ENCODE measurements around the gene IPPK.
"Not testable (repeated sequence)": the region's sequence is repeated elsewhere in the genome, so short reads cannot be mapped to it uniquely, and the experiment has no call there.

The IPPK gene

DNA sequence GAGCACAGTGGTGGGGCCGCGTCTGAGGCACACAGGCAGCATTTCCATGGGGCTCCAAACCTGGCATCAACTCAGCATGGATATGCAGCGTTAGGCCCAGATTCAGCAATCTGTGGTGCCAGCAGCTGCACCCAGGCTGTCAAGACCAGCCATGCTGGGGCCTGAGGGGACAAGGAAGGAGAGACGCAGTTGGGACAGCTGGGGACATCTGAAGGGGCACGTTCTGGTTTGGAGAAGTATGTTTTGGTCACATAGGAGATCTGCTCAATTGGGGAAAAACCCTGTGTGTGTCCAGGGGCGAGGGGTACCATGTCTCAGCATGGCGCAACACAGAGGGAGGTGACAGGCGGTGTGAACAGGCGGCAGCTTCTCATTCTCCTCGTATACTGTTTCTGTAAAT lies 67.5 kb downstream of the IPPK start:
- no peak for DNase-seq (ENCODE audit: low read depth)
- TF ChIP-seq, protein P1, sequence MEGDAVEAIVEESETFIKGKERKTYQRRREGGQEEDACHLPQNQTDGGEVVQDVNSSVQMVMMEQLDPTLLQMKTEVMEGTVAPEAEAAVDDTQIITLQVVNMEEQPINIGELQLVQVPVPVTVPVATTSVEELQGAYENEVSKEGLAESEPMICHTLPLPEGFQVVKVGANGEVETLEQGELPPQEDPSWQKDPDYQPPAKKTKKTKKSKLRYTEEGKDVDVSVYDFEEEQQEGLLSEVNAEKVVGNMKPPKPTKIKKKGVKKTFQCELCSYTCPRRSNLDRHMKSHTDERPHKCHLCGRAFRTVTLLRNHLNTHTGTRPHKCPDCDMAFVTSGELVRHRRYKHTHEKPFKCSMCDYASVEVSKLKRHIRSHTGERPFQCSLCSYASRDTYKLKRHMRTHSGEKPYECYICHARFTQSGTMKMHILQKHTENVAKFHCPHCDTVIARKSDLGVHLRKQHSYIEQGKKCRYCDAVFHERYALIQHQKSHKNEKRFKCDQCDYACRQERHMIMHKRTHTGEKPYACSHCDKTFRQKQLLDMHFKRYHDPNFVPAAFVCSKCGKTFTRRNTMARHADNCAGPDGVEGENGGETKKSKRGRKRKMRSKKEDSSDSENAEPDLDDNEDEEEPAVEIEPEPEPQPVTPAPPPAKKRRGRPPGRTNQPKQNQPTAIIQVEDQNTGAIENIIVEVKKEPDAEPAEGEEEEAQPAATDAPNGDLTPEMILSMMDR (IDR thresholded peaks at IDR 0.05; ENCODE audit: insufficient read depth, low read depth, low read length, missing control alignments) = no peak
- H3K4me3 ChIP-seq (ENCODE audit: low read length) = no peak overlapping the region

DNA sequence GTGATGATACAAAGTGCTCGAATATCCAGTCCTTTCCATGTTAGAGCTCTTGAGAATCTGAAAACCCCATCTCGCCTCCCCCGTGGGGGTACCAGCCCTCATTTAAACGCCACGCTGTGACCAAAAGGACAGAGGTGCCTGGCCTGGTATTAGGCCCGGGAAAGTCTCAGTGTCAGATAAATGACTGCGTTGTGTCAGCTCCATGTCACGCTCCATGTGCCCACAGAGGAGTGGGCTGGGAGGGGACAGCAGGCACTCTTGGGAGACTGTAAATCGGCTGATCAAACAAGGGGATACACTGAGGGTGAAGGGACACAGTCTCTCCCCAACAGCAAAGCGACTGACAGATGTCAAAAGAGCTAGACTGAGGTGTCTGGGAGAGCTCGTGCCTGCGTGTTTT lies 68.5 kb downstream of the IPPK start:
- H3K4me3 ChIP-seq (ENCODE audit: low read length) = no peak overlapping the region
- TF ChIP-seq, protein P1 (IDR thresholded peaks at IDR 0.05; ENCODE audit: insufficient read depth, low read depth, low read length, missing control alignments) = no peak
- no peak for DNase-seq (ENCODE audit: low read depth)

DNA sequence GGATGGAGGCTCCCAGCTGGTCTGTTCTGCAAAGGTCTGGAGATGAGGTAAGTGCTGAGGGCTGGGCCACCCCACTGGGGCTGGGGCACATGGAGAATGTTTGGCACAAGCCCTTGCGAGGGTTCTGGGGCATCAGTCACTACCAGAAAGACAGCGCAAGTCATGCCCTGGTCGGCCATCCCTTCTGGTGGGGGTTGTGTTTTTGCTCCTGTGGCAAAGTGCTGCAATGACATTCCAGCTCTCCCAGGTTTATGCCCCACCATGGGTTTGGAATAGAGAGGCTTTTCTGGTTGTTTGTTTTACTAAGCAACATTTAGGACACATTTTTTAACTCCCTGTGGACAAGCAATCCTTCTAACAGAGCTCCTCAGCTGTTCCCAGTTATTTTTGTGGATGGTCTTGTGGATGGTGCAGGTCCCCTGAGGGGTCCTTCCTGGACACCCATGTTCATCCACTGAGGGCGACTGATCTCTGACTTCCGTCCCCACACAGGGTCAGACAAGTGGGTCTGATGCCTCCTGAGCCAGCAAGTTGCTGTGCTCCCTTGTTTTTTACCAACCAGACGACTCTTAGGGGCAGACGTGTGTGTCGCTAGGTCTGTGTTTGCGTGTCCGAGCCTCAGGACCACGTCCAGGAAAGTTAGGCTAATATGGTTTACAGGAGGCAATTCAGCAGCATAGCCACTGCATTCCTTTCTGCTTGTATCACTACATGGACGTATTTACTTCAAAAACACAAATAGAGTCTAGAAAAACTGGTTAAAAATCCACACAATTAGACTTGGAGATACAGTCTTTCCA lies 69.3 kb downstream of the IPPK start:
- peak; percentile 40 for DNase-seq (ENCODE audit: low read depth)
- TF ChIP-seq, protein P1 (IDR thresholded peaks at IDR 0.05; ENCODE audit: insufficient read depth, low read depth, low read length, missing control alignments) = no peak

DNA sequence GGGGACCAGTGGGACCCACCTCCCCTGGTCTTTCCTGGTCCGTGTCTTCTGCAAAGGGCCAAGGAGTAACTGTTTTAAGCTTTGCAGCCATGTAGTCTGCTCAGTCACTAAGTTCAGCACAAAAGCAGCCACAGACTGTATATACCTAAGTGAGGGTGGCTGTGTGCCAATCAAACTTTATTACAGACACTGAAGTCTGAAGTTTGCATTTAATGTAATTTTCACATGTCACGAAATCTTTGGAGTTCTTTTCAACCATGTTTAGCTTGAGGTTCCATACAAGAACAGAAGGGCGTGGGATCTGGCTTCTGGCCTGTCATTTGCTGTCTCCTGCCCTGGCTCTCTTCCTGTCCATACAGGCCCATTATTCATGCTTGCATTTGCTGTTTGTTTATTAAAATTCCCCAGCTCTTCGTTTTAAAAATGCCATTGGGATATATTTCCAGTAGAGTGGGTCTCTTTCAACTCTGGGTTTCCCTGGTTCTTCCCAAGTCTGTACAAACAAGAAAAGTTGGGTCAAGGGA lies 69.9 kb downstream of the IPPK start:
- DNase-seq (ENCODE audit: low read depth) = peak; percentile 80

More for the DNA sequence above, 69.3 kb downstream of the IPPK start:
- no peak overlapping the region for H3K4me3 ChIP-seq (ENCODE audit: low read length)

DNA sequence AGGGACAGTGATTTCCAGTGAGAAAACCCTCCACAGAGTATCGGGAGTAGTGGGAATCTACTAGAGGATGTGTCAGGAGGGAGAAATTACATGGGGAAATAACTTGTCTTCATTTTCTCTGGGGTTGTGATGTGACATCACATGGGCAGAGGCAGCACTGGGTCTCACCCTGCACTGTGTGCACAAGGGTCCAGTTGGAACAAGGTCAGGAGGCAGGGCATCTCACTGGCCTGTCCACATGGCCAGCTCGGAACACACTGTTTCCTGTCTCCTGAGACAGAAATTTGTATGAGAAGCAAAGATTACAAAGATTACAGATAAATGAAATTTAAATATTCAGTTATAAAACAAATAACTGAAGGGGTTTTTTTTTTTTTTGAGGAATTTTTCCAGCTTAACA lies 71.5 kb downstream of the IPPK start:
- DNase-seq (ENCODE audit: low read depth) = no peak
- H3K4me3 ChIP-seq (ENCODE audit: low read length) = no peak overlapping the region
- TF ChIP-seq, protein P1 (IDR thresholded peaks at IDR 0.05; ENCODE audit: insufficient read depth, low read depth, low read length, missing control alignments) = no peak

More for the DNA sequence above, 69.9 kb downstream of the IPPK start:
- TF ChIP-seq, protein P1 (IDR thresholded peaks at IDR 0.05; ENCODE audit: insufficient read depth, low read depth, low read length, missing control alignments) = no peak
- no peak overlapping the region for H3K4me3 ChIP-seq (ENCODE audit: low read length)

DNA sequence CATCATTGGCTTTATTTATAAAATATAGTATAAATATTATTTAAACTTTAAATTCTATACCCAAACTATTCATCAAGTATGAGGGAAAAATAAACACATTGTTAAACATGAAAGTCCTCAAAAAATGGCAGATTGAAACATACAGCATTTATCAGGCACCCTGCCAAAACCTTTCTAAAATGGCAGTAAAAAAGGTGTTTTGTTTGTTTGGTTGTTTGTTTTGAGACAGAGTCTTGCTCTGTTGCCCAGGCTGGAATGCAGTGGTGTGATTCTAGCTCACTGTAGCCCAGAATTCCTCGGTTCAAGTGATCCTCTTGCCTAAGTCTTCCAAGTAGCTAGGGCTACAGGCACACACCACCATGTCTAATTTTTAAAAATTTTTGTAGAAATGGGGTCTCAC lies 74.0 kb downstream of the IPPK start:
- no peak for DNase-seq (ENCODE audit: low read depth)
- TF ChIP-seq, protein P1 (IDR thresholded peaks at IDR 0.05; ENCODE audit: insufficient read depth, low read depth, low read length, missing control alignments) = no peak
- no peak overlapping the region for H3K4me3 ChIP-seq (ENCODE audit: low read length)

DNA sequence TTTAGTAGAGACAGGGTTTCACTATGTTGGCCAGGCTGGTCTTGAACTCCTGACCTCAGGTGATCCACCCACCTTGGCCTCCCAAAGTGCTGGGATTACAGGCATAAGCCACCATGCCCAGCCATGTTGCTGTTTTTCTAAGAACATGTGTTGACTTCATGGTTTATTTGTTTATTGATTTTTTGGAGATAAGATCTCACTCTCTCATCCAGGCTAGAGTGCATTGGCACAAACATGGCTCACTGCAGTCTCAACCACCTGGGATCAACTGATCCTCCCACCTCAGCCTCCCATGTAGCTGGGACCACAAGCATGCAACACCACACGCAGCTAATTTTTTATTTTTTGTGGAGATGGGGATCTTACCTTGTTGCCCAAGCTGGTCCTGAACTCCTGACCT lies 74.9 kb downstream of the IPPK start:
- DNase-seq (ENCODE audit: low read depth); H3K4me3 ChIP-seq (ENCODE audit: low read length): not testable (repeated sequence)
